HG03432 (cell line): ENCODE data around the gene ZDHHC16.
"Not testable (repeated sequence)": the region's sequence is repeated elsewhere in the genome, so short reads cannot be mapped to it uniquely, and the experiment has no call there.

Experiments used
- ATAC-seq: cut with Tn5 transposase; IDR thresholded peaks from one replicate; pipeline ENCODE4 v1.9.1; 2021; ENCODE audit warnings: mild to moderate bottlenecking, moderate library complexity; ENCODE audit not compliant: unreplicated experiment

The ZDHHC16 gene

DNA sequence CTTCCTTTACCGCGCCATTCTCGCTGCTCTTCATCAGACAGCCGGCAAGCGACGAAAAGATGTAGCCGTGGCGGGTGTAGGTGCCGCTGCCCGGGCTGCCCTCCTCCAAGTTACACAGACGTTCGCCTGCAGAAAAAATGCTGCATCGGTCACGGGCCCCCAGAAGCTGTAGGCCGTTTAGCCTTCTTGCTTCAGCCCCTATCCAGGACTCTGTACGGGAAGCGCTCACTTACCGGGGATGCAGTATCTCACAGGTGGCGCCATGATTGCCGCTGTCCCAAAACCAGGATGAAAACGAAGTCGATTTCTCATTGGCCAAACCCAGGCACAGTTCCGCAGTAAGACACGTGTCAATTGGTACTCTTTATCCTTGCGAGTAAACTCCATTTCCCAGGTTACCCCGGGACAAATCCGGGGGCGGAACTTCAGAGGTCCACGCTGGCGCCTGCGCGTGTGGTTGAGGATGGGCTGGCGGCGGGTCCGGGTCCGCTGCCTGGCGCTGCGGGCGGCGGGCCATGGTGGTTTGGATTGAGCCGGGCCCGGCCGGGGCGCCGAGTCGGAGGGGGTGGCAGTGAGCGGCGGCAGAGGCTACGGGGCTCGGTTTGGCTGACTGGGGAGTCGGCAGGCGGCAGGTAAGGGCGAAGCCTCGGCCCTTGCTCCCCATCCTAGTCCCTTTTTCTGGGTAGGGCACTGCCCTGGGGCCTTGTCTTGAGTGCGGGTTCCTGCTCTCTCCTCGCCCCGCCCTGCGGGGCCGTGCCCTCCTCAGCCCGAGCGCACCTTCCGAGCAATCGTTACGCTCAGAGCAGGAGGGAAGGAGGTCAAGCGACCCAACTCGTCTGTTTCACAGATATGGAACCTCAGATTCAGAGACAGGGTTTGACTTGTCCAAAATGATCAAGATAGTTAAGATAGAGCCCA is at the start of gene ZDHHC16, which contains the start of gene EXOSC1:
Gene ZDHHC16, plus strand, starts transcription at position 454 of the 918 bp plus-strand sequence. CDS start 5,501 bp downstream, outside the sequence.
Gene EXOSC1, minus strand, starts transcription at position 285 of the 918 bp plus-strand sequence. Its CDS starts 21 bp downstream, at position 264.
- ATAC-seq = peak; percentile 96

GRCh38 chr10:97399843-97400545 is 46.0 kb upstream of the ZDHHC16 start:
- ATAC-seq = no peak

- peak; percentile 98 for ATAC-seq
Observed at GRCh38 chr10:97400665-97401454, 45.1 kb upstream of the ZDHHC16 start, which contains the start of gene RRP12. RRP12 (minus strand) TSS chr10:97401340; CDS start chr10:97401231, 109 bp downstream.

GRCh38 chr10:97401455-97401919 is 44.5 kb upstream of the ZDHHC16 start:
- ATAC-seq = no peak

DNA sequence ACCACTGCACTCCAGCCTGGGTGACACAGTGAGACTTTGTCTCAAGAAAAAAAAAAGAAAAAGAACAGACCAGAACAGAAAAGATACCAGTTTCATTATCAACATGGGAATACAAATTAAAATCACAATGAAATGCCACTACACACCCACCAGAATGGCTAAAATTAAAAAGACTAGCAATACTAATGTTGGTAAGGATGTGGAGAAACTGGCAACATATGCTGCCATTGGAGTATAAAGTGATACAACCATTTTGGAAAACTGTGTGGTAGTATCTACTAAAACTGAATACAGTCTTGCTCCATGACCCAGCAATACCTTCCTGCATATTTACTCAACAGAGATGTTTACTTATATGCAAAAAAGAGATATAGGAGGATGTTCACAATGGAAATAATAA is 41.9 kb upstream of the ZDHHC16 start:
- no peak for ATAC-seq

- ATAC-seq = no peak
Observed at GRCh38 chr10:97406064-97406463, 39.9 kb upstream of the ZDHHC16 start.

DNA sequence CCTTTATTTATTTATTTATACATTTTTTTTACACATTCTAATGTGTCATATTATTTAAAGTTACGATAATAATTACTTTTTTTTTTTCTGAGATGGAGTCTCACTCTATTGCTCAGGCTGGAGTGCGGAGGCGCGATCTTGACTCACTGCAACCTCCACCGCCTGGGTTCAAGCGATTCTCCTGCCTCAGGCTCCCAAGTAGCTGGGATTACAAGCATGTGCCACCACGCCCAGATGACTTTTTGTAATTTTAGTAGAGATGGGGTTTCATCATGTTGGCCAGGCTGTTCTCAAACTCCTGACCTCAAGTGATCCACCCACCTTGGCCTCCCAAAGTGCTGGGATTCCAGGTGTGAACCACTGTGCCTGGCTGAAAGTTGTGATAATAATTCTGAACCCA is 39.5 kb upstream of the ZDHHC16 start:
- not testable (repeated sequence) for ATAC-seq

GRCh38 chr10:97407211-97407951 is 38.6 kb upstream of the ZDHHC16 start:
- peak; percentile 93 for ATAC-seq

- ATAC-seq = no peak
Observed at GRCh38 chr10:97407952-97408248, 38.1 kb upstream of the ZDHHC16 start.

GRCh38 chr10:97408496-97408992 is 37.4 kb upstream of the ZDHHC16 start:
- ATAC-seq = no peak

GRCh38 chr10:97411406-97411805 is 34.6 kb upstream of the ZDHHC16 start:
- no peak for ATAC-seq

DNA sequence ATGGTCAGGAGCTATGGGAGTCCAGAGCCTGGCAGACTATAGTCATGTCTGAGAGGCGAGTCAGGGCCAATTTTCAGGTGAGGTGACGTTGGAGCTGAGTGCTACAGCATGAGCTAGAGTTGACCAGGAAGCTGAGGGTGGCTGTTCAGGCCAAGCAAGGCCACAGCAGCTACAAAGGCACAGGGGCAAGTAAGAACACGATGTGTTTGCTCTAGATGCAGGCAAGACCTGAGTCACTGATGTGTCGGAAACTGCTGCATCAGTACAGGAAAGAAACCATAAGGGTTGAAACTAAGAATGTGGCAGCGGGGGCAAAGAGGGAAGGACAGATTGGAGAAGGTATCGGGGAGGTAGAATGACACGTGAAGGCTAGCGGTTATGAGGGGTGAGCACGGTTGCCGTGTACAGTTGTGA is 33.1 kb upstream of the ZDHHC16 start:
- ATAC-seq = no peak

DNA sequence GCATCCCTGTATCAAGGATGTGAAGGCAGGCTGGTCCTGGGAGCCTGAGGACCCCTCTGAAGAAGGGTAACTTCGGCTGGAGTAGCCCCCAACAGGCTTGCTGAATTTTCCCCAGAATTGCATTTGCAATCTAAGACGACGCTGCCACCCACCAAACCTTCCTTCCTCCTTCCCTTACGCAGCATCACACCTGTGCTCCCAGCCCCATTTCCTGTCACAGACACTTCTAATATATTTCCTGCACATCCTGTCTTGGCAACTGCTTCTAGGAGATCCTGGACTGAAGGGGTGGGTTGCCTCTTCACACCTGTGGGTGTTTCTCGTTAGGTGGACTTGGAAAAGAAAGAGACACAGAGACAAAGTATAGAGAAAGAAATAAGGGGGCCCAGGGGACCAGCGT is 29.4 kb upstream of the ZDHHC16 start:
- ATAC-seq = no peak

DNA sequence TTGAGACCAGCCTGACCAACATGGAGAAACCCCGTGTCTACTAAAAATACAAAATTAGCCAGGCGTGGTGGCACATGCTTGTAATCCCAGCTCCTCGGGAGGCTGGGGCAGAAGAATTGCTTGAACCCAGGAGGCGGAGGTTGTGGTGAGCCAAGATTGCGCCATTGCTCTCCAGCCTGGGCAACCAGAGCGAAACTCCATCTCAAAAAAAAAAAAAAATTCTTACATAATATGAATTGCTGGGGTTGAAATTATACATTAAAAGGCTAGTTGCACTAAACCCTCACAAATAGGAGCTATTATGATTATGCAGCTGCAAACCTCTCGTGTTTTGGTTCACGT is 22.2 kb upstream of the ZDHHC16 start:
- ATAC-seq = not testable (repeated sequence)

DNA sequence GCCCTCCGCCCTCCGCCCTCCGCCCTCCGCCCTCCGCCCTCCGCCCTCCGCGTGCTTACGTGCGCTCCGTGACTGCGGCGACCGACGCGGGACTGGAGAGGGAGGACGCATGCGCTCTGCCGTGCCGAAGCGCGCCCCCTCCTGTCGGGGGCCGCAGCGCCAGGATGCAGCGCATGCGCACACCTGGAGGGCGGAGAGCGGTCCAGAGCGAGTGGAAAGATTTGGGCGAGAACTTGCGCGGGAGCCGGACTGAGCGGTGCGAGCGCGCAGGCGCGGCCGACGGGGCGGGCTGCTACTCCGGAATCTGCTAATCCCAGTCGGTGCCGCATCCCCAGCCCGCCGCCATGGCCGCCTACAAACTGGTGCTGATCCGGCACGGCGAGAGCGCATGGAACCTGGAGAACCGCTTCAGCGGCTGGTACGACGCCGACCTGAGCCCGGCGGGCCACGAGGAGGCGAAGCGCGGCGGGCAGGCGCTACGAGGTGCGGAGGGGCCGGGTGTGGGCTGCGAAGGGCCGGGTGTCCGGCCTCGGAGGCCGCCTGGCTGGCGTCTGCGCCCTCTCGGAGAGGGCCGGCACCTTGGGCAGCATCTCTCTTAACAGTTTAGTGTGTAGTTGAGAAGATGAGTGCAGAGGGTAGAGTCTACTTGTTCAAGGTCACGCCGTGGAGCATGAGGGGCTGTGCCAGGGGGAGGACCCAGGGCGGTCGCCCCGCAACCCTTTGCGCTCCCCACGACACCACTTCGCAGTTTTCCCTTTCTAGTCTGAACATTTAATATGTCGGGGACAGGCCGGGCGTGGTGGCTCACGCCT is 19.8 kb upstream of the ZDHHC16 start, which contains the start of gene PGAM1:
Gene PGAM1, plus strand, starts transcription at position 228 of the 812 bp plus-strand sequence. Its CDS starts 117 bp downstream, at position 345.
- ATAC-seq = peak; percentile 81

- no peak for ATAC-seq
Observed at GRCh38 chr10:97426776-97427570, 19.0 kb upstream of the ZDHHC16 start.

DNA sequence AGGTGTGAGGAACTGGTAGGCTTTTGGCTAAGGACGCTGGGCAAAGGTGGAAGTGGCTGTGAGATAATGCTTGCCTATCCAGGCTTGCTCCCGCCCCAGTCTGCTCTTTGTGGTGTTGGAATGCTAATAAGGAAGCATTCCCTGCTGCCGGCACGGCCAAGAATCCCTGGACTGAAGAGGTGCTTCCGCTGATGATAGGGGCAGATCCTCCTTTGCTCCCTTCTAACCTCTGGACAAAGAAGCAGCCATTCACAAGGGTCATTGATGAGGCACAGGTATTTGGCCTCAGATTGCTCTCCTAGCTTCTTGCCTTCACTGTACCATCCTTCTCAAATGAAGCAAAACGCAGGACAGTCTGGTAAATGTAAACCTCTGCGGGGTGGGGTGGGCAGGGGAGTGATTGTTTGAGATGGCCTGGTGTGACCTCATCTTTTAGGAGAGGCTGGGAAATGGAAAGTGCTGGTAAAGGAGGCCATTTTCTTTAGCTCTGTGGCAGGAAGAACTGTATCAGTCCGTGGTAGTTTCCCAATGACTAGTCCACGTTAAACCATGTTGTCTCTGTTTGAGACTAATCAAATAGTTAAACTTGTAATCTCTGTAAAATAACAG is 18.3 kb upstream of the ZDHHC16 start:
- no peak for ATAC-seq

GRCh38 chr10:97428572-97428981 is 17.4 kb upstream of the ZDHHC16 start:
- no peak for ATAC-seq
